ENCODE data around the gene ADCY1.

DNA sequence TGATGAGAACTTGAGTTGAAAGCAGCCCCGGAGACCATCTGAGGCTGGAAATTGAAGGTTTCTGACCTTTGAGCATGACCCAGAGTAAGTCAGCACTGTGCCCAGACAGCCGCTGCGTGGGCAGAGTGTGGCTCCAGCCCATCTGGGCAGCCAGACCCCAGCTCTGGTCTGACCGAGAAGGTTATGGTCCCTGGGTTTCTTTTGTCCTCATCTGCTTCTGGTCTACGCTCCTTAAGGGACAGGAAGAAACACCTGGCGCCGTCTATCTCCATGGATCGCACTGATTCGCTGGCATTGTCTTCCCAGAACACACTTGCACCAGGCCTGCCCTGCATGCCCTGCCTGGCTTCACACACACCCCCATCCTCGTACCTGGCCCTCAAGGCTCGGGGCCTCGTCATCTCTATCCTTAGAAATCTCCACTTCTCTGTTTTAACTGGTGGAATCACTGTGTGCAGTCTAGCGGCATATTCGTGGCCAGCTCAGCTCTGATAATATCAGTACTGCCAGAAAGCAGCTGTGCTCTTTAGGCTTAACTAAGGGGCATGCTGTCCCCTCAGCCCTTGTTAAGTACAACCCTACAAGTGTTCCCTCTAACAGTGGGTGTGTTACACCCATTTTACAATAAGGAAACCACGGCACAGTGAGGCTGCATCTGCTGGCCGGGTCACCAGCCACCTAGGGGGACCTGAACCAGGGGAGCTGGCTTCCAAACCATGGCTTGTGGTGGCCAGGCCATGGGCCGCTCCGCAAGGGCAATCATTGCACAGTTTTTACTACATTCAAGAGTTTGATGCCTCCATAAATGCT is 127.7 kb downstream of the ADCY1 start:
- TF ChIP-seq EZH2 (IDR thresholded peaks at IDR 0.05) (no peak), FOXP2 (optimal IDR thresholded peaks at IDR 0.05; ENCODE audit: control extremely low read depth, extremely low read length, insufficient read depth) (no peak), POLR2AphosphoS5 (IDR thresholded peaks at IDR 0.05; ENCODE audit: borderline replicate concordance, low read depth, low read length) (no peak)
